GM12878 (cell line): Measurements from ENCODE around the gene RNF220. TPM values are rescaled to one million over a fixed set of nuclear protein-coding genes. Genes with fewer than 3 reads are reported as not detected.
"Not testable (repeated sequence)": the region's sequence is repeated elsewhere in the genome, so short reads cannot be mapped to it uniquely, and the experiment has no call there.

Source experiments
- ATAC-seq: fragments of 200-7000 bp; cut with Tn5 transposase; 3 replicates; pipeline ENCODE4 v1.9.1; 2020; ENCODE audit warnings: mild to moderate bottlenecking, moderate library complexity
- BruUV-seq: library from RNA; stranded (reverse); fragments of 400-500 nt; replicated peaks from 2 replicates; lab custom pipeline; 2021; lab: Mats Ljungman, UMichigan
- CTCF ChIA-PET: fragments of 300-600 bp; sonication (Branson Sonifier 250); formaldehyde crosslinking; extraction: SDS; loops from one replicate; lab custom pipeline; 2021; ENCODE audit warnings: inconsistent platforms; lab: Yijun Ruan, JAX
- POLR2A ChIA-PET: fragments of 350-600 bp; formaldehyde crosslinking; extraction: SDS; loops from one replicate; lab custom pipeline; 2021; ENCODE audit warnings: inconsistent platforms; lab: Charles Lee
- RAD21 ChIA-PET: fragments of 300-600 bp; sonication (Branson Sonifier 250); formaldehyde crosslinking; loops from one replicate; lab custom pipeline; 2023; ENCODE audit warnings: antibody characterized with exemption; ENCODE audit not compliant: unreplicated experiment; lab: Charles Lee
- SMC1A ChIA-PET: fragments of 300-600 bp; sonication (Branson Sonifier 250); formaldehyde crosslinking; loops from one replicate; lab custom pipeline; 2023; ENCODE audit not compliant: unreplicated experiment, uncharacterized antibody; lab: Charles Lee
- DNase-seq: peaks from one replicate; pipeline ENCODE4 v3.0.0-alpha.2; 2011; ENCODE audit warnings: low read depth, low spot score
- FAIRE-seq: peaks from 3 replicates; lab custom pipeline; 2011; peaks lifted over from hg19 to GRCh38; lab: Jason Lieb, UNC
- H2AFZ ChIP-seq: 2 replicates; pipeline ENCODE4 v1.6.0; 2011; ENCODE audit warnings: low read depth, low read length, control low read depth; ENCODE audit not compliant: control insufficient read depth
- H3K27ac ChIP-seq: 2 replicates; pipeline ENCODE4 v1.5.1; 2011; ENCODE audit warnings: control low read depth; ENCODE audit not compliant: control insufficient read depth, insufficient read depth
- H3K27me3 ChIP-seq, 2 experiments: replicated peaks in 1 of 2; 2 replicates each; pipeline versions ENCODE4 v1.6.0 to v1.6.1; 2011; ENCODE audit warnings: low read length in 1 of 2; ENCODE audit not compliant: control insufficient read depth in 2 of 2, insufficient read depth in 2 of 2
- H3K36me3 ChIP-seq, 2 experiments: 2 replicates each; pipeline ENCODE4 v1.5.1; 2011; ENCODE audit warnings: low read length in 1 of 2; ENCODE audit not compliant: control insufficient read depth in 2 of 2, insufficient read depth in 2 of 2
- H3K4me1 ChIP-seq: 2 replicates; pipeline ENCODE4 v1.6.1; 2011; ENCODE audit warnings: mild to moderate bottlenecking, low read length, moderate library complexity, mixed read lengths; ENCODE audit not compliant: control insufficient read depth, insufficient read depth
- H3K4me2 ChIP-seq: 2 replicates; pipeline ENCODE4 v1.6.0; 2011; ENCODE audit warnings: control low read depth; ENCODE audit not compliant: control insufficient read depth, insufficient read depth
- H3K4me3 ChIP-seq: fragments of 200-600 bp; sonication (generic); 2 replicates; pipeline ENCODE4 v1.5.1; 2016
- H3K79me2 ChIP-seq: 2 replicates; pipeline ENCODE4 v1.6.0; 2011; ENCODE audit warnings: low read length; ENCODE audit not compliant: control insufficient read depth, insufficient read depth
- H3K9ac ChIP-seq: 2 replicates; pipeline ENCODE4 v1.8.0; 2011; ENCODE audit warnings: low read length, control low read depth, mixed read lengths; ENCODE audit not compliant: control insufficient read depth, insufficient read depth
- H3K9me3 ChIP-seq: replicated peaks from 3 replicates; pipeline ENCODE4 v1.5.1; 2011; ENCODE audit warnings: mild to moderate bottlenecking, low read length; ENCODE audit not compliant: control insufficient read depth, insufficient read depth
- H4K20me1 ChIP-seq: 2 replicates; pipeline ENCODE4 v1.6.0; 2011; ENCODE audit not compliant: control insufficient read depth, insufficient read depth
- REST ChIP-seq: IDR thresholded peaks from 2 replicates; pipeline ENCODE4 v1.6.1; 2012; ENCODE audit warnings: mild to moderate bottlenecking, low read depth, low read length
- RFX5 ChIP-seq: IDR thresholded peaks from 2 replicates; pipeline ENCODE4 v1.6.1; 2011; ENCODE audit warnings: low read depth, low read length, improper control_type of control experiment
- WGBS: methylation state at CpG from one replicate; pipeline ENCODE4 v1.1.6; 2016; ENCODE audit warnings: low lambda C conversion rate; ENCODE audit not compliant: insufficient replicate concordance, insufficient coverage; ENCODE audit errors: missing lambda C conversion rate; 5-methylcytosine and 5-hydroxymethylcytosine counted together
- in situ Hi-C: fragments of 300-500 bp; cut with MboI; formaldehyde crosslinking; loops from 9 replicates; pipeline ENCODE4 v1.14.3; 2018; ENCODE audit warnings: mixed read lengths
- intact Hi-C: fragments of 100-400 bp; cut with micrococcal nuclease; formaldehyde crosslinking; loops from one replicate; pipeline ENCODE4 v1.14.2; 2022; ENCODE audit not compliant: unreplicated experiment
- polyA plus RNA-seq, 11 experiments: library from polyadenylated mRNA; depleted of rRNA in 4 of 11; unstranded in 6 of 11; stranded (reverse) in 5 of 11; fragments of >200 nt; fragmentation: Nextera tagmentation in 4 of 11; fragmentation: Illumina TruSeq in 1 of 11; extraction: Ambion mirVana in 4 of 11; extraction: Trizol in 1 of 11; gene quantifications; 1 replicate in 1 of 11; 2 replicates in 10 of 11; pipeline versions ENCODE4 v1.2.1 to v1.2.3, GENCODE V29; 2011 to 2016; ENCODE audit warnings: inconsistent platforms in 2 of 11, missing spikeins in 2 of 11, low read depth in 1 of 11
- total RNA-seq, 4 experiments: library from RNA; depleted of rRNA in 3 of 4; stranded (reverse); fragments of >200 nt in 3 of 4; fragmentation: Illumina TruSeq in 1 of 4; extraction: Trizol in 1 of 4; gene quantifications; 2 replicates each; pipeline versions ENCODE4 v1.2.1 to v1.2.3, GENCODE V29; 2013 to 2021

Gene RNF220
- total and polyA plus RNA-seq, 10 of the 15 experiments (the other 5 are each of a cell fraction or from before 2014, with no cell fraction given) = 4.6 to 84.1 (median 53.7) TPM

GRCh38 chr1:44666719-44667118 is 261.7 kb downstream of the RNF220 start:
- H3K4me2 ChIP-seq, FAIRE-seq, BruUV-seq, H3K27me3 ChIP-seq, CTCF ChIA-PET, RAD21 ChIA-PET, H3K4me3 ChIP-seq, H3K36me3 ChIP-seq, in situ Hi-C loops, H3K9me3 ChIP-seq, H3K79me2 ChIP-seq, SMC1A ChIA-PET, H2AFZ ChIP-seq, intact Hi-C loops, H3K27ac ChIP-seq, DNase-seq, H4K20me1 ChIP-seq, ATAC-seq, POLR2A ChIA-PET, H3K9ac ChIP-seq: not testable (repeated sequence)
- WGBS = 100% methylated on average over 1 of the region's 1 CpG
- H3K4me1 ChIP-seq = peaks cover 20% of the 10 kb centered on the region

GRCh38 chr1:44670751-44671640 is 265.9 kb downstream of the RNF220 start:
- no peak for DNase-seq
- H3K9me3 ChIP-seq = no peaks in the 10 kb centered on the region
- H2AFZ ChIP-seq = no peak overlapping the region
- no TSS peak for BruUV-seq
- H4K20me1 ChIP-seq = no peaks in the 10 kb centered on the region
- ChIA-PET RAD21 (interaction anchor here (0.5 to 3.2 kb wide), 2 partner anchors 19 to 631 kb away, joined by 3 to 14 read pairs; no protein-coding TSS in a partner anchor), POLR2A (interaction anchor here (0.5 to 5.3 kb wide), 3 partner anchors 13 to 87 kb away, joined by 3 to 29 read pairs (median 4); no protein-coding TSS in a partner anchor), CTCF (interaction anchor here (2.9 kb wide), 1 partner anchor 22 kb away, joined by 9 read pairs; no protein-coding TSS in a partner anchor), SMC1A (interaction anchor here (6.7 kb wide), 1 partner anchor 23 kb away, joined by 76 read pairs; no protein-coding TSS in a partner anchor)
- WGBS = 93% methylated on average over 10 of the region's 10 CpGs
- H3K4me2 ChIP-seq = peak overlapping the region; percentile 40; the same call in 1 of the 2 replicates
- in situ Hi-C loops = no loop called here
- H3K4me1 ChIP-seq = peaks cover 38% of the 10 kb centered on the region
- no peaks in the 10 kb centered on the region for H3K27me3 ChIP-seq
- H3K36me3 ChIP-seq = no peaks in the 10 kb centered on the region; a peak in 1 of 4 replicates
- FAIRE-seq = no peak
- intact Hi-C loops = no loop called here
- no peak overlapping the region for H3K4me3 ChIP-seq
- H3K79me2 ChIP-seq = peaks cover 8% of the 10 kb centered on the region
- no peak overlapping the region for H3K9ac ChIP-seq
- ATAC-seq = no peak
- TF ChIP-seq RFX5 (no peak), REST (no peak)
- H3K27ac ChIP-seq = 0 out of 2 replicates have a peak overlapping the region, but pooled peaks have one; percentile 32
